ENCODE results near the gene MMP12.
A peak's percentile ranks its signal among the peaks of the same experiment; 100 is the strongest.

MMP12 gene

GRCh38 chr11:102837646-102838045 is 37.1 kb downstream of the MMP12 start:
- Histone ChIP-seq H3K9ac (no peak overlapping the region), H3K4me3 (no peak overlapping the region), H3K9me3 (replicated peaks in 1 of 11) (no peaks in the 10 kb centered on the region), H3K4me1 (no peaks in the 10 kb centered on the region), H4K20me1 (no peaks in the 10 kb centered on the region), H3K36me3 (no peaks in the 10 kb centered on the region), H3K27ac (no peak overlapping the region), H3K27me3 (no peaks in the 10 kb centered on the region), H3K4me2 (no peak overlapping the region)
- TF ChIP-seq Cebpa-rat (IDR thresholded peaks at IDR 0.05) = no peak

- H4K20me1 ChIP-seq = no peaks in the 10 kb centered on the region
- H3K4me2 ChIP-seq = no peak overlapping the region
- no peak overlapping the region for H3K4me3 ChIP-seq
- TF ChIP-seq Cebpa-rat (IDR thresholded peaks at IDR 0.05) = no peak
- no peaks in the 10 kb centered on the region for H3K9me3 ChIP-seq (replicated peaks in 1 of 11)
- H3K27me3 ChIP-seq = no peaks in the 10 kb centered on the region
- no peak overlapping the region for H3K9ac ChIP-seq
- H3K4me1 ChIP-seq = no peaks in the 10 kb centered on the region
- H3K36me3 ChIP-seq = no peaks in the 10 kb centered on the region
- H3K27ac ChIP-seq = no peak overlapping the region
These were observed 37.6 kb downstream of the MMP12 start for GRCh38 chr11:102837156-102837555.

GRCh38 chr11:102836290-102836875 is 38.4 kb downstream of the MMP12 start:
- TF ChIP-seq Cebpa-rat (IDR thresholded peaks at IDR 0.05) = no peak
- no peak overlapping the region for H3K4me3 ChIP-seq
- no peaks in the 10 kb centered on the region for H3K4me1 ChIP-seq
- no peak overlapping the region for H3K9ac ChIP-seq
- H3K36me3 ChIP-seq = no peaks in the 10 kb centered on the region
- no peaks in the 10 kb centered on the region for H3K27me3 ChIP-seq
- no peaks in the 10 kb centered on the region for H3K9me3 ChIP-seq (replicated peaks in 1 of 11)
- H3K27ac ChIP-seq = no peak overlapping the region
- H3K4me2 ChIP-seq = no peak overlapping the region
- H4K20me1 ChIP-seq = no peaks in the 10 kb centered on the region

- Histone ChIP-seq H3K4me3 (no peak overlapping the region), H3K9me3 (replicated peaks in 1 of 11) (no peaks in the 10 kb centered on the region), H3K9ac (no peak overlapping the region), H3K27me3 (no peaks in the 10 kb centered on the region), H3K36me3 (no peaks in the 10 kb centered on the region), H3K27ac (no peak overlapping the region), H4K20me1 (no peaks in the 10 kb centered on the region), H3K4me1 (peaks cover 0 to 18% (median 0%) of the 10 kb centered on the region in 10 experiments; a peak in 6 of 20 replicates), H3K4me2 (no peak overlapping the region)
- no peak for TF ChIP-seq Cebpa-rat (IDR thresholded peaks at IDR 0.05)
These were observed 41.1 kb downstream of the MMP12 start for GRCh38 chr11:102833731-102834130.

- Histone ChIP-seq H3K4me2 (no peak overlapping the region), H3K9ac (no peak overlapping the region), H3K4me1 (peaks cover 0 to 18% (median 0%) of the 10 kb centered on the region in 10 experiments; a peak in 6 of 20 replicates), H4K20me1 (no peaks in the 10 kb centered on the region), H3K27me3 (no peaks in the 10 kb centered on the region), H3K4me3 (no peak overlapping the region), H3K36me3 (no peaks in the 10 kb centered on the region), H3K27ac (no peak overlapping the region), H3K9me3 (replicated peaks in 1 of 11) (no peaks in the 10 kb centered on the region)
- TF ChIP-seq Cebpa-rat (IDR thresholded peaks at IDR 0.05) = no peak
These were observed 42.2 kb downstream of the MMP12 start for GRCh38 chr11:102832612-102833011.

GRCh38 chr11:102831489-102832440 is 43.0 kb downstream of the MMP12 start:
- H3K4me1 ChIP-seq = peaks cover 0 to 18% (median 0%) of the 10 kb centered on the region in 10 experiments; a peak in 6 of 20 replicates
- no peaks in the 10 kb centered on the region for H4K20me1 ChIP-seq
- H3K36me3 ChIP-seq = no peaks in the 10 kb centered on the region
- H3K4me2 ChIP-seq = no peak overlapping the region
- no peak overlapping the region for H3K27ac ChIP-seq
- H3K9ac ChIP-seq = no peak overlapping the region
- H3K4me3 ChIP-seq = no peak overlapping the region
- H3K9me3 ChIP-seq (replicated peaks in 1 of 11) = peaks cover 0 to 5% (median 3%) of the 10 kb centered on the region in 11 experiments; a peak in 12 of 22 replicates
- no peaks in the 10 kb centered on the region for H3K27me3 ChIP-seq
- no peak for TF ChIP-seq Cebpa-rat (IDR thresholded peaks at IDR 0.05)

- Histone ChIP-seq H4K20me1 (no peaks in the 10 kb centered on the region), H3K36me3 (no peaks in the 10 kb centered on the region), H3K9me3 (replicated peaks in 1 of 11) (peaks cover 6 to 12% (median 10%) of the 10 kb centered on the region in 11 experiments), H3K9ac (no peak overlapping the region), H3K4me2 (no peak overlapping the region), H3K4me1 (peaks cover 0 to 18% (median 0%) of the 10 kb centered on the region in 10 experiments; a peak in 6 of 20 replicates), H3K27me3 (no peaks in the 10 kb centered on the region), H3K27ac (no peak overlapping the region), H3K4me3 (no peak overlapping the region)
- no peak for TF ChIP-seq Cebpa-rat (IDR thresholded peaks at IDR 0.05)
These were observed 43.7 kb downstream of the MMP12 start for GRCh38 chr11:102831128-102831488.

- Histone ChIP-seq H4K20me1 (no peaks in the 10 kb centered on the region), H3K4me3 (no peak overlapping the region), H3K9me3 (replicated peaks in 1 of 11) (peaks cover 12 to 21% (median 18%) of the 10 kb centered on the region in 11 experiments), H3K4me1 (peaks cover 0 to 18% (median 0%) of the 10 kb centered on the region in 10 experiments; a peak in 6 of 20 replicates), H3K36me3 (no peaks in the 10 kb centered on the region), H3K9ac (no peak overlapping the region), H3K27ac (peak overlapping the region in 2 of 11 experiments; percentile 18 to 32; a peak in 2 of 22 replicates), H3K4me2 (peak overlapping the region in 3 of 11 experiments; percentile 39 to 79 (median 69); a peak in 5 of 22 replicates), H3K27me3 (no peaks in the 10 kb centered on the region)
- no peak for TF ChIP-seq Cebpa-rat (IDR thresholded peaks at IDR 0.05)
These were observed 44.6 kb downstream of the MMP12 start for GRCh38 chr11:102830001-102830727.

Data from BLaER1 treated with 17β-estradiol and CSF1 and Interleukin-3, amounts not matched to agents 10 nM and 100 nM (cell line).